ENCODE data around the gene THAP4.

Gene THAP4, protein sequence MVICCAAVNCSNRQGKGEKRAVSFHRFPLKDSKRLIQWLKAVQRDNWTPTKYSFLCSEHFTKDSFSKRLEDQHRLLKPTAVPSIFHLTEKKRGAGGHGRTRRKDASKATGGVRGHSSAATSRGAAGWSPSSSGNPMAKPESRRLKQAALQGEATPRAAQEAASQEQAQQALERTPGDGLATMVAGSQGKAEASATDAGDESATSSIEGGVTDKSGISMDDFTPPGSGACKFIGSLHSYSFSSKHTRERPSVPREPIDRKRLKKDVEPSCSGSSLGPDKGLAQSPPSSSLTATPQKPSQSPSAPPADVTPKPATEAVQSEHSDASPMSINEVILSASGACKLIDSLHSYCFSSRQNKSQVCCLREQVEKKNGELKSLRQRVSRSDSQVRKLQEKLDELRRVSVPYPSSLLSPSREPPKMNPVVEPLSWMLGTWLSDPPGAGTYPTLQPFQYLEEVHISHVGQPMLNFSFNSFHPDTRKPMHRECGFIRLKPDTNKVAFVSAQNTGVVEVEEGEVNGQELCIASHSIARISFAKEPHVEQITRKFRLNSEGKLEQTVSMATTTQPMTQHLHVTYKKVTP

DNA sequence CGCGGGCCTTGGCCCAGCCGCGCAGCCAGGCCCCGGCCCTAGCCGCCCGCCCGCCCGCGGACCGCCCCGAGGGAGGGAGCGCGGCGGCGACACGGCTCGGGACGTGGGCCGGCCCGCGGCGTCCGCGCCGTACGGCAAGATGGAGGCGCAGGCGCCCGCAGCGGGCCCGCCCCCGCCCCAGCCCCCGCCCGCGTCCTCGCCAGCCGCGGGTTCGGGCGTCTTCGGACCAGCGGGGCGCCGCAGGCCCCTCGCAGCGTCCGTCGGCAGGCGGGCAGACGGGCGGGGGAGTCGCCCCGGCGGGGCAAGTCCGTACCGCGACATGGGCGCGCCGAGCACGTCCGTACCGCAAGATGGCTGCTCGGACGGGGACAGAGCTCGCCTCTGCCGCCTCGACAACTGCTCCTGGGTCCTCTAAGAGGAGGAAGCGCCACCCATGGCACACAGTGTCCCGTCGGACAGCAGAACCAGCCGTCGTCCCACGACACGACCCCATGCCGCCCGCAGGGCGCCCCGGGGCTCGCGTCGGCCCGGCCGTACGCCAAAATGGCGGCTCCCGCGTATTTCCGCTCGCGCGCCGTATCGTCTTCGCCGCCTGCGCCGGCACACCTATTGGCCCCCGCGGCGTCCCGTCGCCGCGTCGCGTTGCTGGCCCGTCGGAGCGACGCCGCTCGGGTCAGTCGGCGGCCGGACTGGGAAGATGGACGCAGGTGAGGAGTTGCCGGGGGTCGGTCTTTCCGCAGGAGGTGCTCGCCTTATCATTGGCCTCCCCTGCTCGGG, at the start of gene THAP4, which contains the start of gene ATG4B:
Gene THAP4 (minus strand): TSS at position 141 of the 777 bp plus-strand sequence. CDS start 141 bp downstream, outside the sequence.
Gene ATG4B (plus strand): TSS at position 676 of the 777 bp plus-strand sequence. CDS start 22 bp downstream, at position 698.
- peak; percentile 33 for DNase-seq (ENCODE audit: low read depth, low spot score)
- peak within 1 kb of the TSS; percentile 95 for H3K27ac ChIP-seq

DNA sequence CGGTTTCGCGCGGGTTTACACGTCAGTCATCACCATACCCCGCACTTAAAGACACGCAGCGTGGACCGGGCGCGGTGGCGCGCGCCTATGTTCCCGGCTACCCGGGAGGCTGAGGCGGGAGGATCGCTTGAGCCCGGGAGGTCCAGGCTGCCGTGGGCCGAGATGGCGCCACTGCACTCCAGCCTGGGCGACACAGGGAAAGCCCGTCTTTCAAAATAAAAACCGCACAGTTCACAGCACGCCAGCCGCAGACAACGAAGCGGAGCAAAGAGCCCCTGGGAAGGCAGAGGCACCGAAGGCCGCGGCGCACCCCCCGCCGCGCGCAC, 49.3 kb upstream of the THAP4 start:
- DNase-seq (ENCODE audit: low read depth, low spot score), result no peak
- H3K27ac ChIP-seq, result peak overlapping the region; percentile 78

DNA sequence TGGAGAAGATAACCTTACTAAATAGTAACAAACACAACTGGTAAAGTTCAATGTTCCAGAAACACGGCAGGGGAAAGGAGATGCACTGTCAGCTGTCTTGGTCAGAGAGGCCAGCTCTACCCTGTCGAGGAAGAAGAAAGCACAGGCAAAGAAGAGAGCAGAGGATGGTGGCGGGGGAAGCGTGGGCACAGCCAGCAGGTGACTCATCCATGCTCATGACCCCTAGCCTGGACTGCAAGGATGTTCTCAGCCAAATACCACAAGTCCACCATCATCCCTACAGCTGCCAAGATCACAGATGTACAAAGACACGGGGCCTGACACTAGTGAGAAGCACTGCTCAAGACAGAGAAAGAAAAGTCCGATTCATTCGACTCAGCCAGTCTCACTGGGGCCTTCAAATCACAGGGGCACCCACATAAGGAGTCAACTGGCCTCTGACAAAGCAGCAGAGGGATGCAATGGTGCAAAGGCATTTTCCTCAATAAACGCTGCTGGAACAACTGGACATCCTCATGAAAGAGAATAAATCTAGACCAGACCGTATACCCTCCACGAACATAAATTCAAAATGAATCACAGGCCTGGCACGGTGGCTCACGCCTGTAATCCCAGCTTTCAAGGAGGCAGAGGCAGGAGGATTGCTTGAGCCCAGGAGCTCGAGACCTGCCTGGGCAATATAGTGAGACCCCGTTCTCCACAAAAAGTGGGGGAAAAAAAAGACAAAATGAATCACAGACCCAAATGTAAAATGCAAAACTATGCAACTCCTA, 44.1 kb upstream of the THAP4 start:
- H3K27ac ChIP-seq, result no peak overlapping the region
- no peak for DNase-seq (ENCODE audit: low read depth, low spot score)

DNA sequence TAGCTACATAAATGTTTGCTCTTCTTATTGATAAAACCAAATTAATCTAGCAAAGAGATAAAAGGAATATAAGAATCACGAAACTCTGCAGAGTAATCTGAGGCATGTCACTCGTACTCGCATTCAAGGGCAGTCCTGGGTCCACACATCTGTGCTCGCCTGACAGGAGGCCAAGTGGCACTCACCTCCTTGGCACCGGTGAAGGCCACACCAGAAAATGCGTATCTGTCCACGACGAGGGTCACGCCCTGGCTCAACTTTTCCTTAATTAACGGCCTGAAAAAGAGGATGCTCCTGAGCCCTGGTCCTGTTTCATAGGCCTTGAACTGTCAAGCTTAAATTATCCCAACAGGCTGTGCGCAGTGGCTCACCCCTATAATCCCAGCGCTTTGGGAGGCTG, 43.1 kb upstream of the THAP4 start:
- no peak for DNase-seq (ENCODE audit: low read depth, low spot score)
- H3K27ac ChIP-seq, result no peak overlapping the region

DNA sequence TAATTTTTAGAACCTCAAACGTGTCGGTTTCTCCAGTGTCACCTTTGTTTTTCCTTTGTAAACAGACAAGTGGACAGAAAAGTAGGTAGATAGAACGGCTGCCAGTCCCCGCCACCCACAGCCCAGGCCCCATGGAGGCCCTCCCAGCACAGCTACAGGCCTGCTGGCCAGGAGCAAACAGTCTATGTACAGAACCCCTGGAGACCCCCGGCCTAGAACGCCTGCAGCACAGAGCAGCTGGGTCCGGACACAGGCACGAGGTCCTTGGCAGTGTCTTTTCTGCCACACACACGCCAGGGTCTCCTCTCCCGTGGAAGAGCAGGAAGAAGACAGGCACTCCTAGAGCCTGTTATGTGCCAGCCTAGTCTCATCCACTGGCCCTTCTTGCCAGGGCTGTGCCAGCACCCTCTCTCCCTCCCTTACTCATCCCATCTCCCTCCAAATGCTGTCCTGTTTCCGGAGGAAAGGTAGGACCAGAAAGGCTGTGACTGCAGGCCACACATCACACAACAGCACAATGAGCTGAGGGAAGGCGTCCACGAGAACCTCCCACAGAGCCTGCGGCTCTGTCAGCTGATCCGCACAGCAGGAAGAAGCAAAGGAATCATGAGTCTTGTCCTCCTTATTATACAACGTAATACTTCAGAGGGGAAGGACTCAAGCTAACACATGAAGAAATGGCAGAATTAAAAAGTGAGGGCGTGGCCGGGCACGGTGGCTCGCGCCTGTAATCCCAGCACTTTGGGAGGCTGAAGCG, 42.0 kb upstream of the THAP4 start:
- no peak for DNase-seq (ENCODE audit: low read depth, low spot score)
- H3K27ac ChIP-seq, result no peak overlapping the region

DNA sequence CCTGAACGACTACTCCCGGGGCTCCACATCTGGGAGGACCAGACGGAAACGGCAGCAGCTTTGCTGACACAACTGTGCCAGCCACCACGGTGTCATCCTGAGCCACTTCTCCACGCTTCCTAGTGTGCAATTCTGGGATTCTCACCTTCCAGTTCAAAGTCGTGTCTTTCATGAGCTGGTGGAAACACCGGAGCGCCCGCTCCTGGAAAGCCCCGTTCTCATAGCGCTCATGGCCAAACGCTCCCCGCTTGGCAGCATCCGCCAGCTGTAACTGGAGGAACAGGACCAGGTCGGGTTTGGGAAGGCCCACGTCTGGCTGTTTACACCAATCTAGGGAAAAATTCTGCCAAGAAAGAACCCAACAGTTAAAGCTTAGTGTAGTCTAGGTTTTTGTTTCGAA, 41.3 kb upstream of the THAP4 start:
- H3K27ac ChIP-seq, result no peak overlapping the region
- no peak for DNase-seq (ENCODE audit: low read depth, low spot score)

DNA sequence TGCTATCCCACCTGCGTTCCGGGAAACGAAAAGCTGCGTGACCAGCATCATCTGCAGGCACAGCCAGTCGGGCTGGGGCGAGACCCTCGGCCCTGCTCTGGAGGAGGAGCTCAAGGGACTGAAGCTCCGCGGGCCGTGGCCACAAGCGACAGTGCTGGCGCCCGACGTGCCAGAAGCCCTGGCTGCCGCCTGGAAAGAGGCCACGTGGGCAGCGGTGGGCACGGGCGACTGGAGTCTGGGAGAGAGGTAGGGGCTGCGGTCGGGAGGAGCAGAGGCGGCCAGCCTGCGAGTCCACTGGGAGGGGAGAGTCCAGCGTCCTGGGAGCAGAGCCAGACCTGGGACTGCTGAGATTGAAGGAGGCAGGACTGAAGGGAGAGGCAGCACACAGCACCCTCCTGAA, 40.4 kb upstream of the THAP4 start:
- H3K27ac ChIP-seq, result no peak overlapping the region
- DNase-seq (ENCODE audit: low read depth, low spot score), result no peak

DNA sequence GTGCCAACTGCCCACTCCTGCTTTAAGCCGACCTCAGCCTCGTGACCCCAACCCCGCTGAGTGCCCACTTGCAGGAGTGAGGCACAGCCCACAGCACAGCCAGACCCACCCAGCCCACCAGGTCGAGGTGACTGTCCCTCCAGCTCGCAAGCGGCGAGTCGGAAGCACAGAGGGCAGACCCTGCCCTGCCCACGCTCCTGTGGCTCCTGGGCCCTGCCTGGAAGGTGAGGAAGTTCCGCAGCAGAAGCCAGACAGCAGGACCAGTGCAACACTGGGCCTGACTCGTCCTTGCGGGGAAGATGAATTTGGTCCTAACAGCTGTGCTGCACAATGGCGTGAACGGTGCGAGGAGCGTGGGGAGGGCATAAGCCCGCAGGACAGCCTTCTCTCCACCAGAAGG, 39.7 kb upstream of the THAP4 start:
- H3K27ac ChIP-seq, result no peak overlapping the region

DNA sequence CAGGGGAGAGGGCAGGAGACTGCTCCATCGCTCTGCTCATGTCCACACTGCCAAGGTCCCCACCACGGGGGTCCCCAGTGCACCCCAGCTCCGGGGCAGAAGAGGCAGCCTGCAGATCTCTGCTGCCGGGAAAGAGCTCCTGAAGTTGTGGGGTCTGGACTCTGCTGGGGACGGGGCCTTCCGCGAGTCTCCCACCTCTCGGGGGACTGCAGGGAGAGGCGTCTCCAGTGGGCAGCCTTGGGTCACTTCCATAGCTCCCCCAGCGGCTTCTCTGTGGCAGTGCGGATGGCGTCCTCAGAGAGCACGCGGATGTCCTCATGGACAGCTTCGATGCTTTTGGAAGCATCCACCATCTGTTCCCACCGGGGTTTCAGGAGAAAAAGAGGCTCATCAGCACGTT, 38.9 kb upstream of the THAP4 start:
- no peak overlapping the region for H3K27ac ChIP-seq
- no peak for DNase-seq (ENCODE audit: low read depth, low spot score)

More for the DNA sequence above, 39.7 kb upstream of the THAP4 start:
- DNase-seq (ENCODE audit: low read depth, low spot score), result no peak

DNA sequence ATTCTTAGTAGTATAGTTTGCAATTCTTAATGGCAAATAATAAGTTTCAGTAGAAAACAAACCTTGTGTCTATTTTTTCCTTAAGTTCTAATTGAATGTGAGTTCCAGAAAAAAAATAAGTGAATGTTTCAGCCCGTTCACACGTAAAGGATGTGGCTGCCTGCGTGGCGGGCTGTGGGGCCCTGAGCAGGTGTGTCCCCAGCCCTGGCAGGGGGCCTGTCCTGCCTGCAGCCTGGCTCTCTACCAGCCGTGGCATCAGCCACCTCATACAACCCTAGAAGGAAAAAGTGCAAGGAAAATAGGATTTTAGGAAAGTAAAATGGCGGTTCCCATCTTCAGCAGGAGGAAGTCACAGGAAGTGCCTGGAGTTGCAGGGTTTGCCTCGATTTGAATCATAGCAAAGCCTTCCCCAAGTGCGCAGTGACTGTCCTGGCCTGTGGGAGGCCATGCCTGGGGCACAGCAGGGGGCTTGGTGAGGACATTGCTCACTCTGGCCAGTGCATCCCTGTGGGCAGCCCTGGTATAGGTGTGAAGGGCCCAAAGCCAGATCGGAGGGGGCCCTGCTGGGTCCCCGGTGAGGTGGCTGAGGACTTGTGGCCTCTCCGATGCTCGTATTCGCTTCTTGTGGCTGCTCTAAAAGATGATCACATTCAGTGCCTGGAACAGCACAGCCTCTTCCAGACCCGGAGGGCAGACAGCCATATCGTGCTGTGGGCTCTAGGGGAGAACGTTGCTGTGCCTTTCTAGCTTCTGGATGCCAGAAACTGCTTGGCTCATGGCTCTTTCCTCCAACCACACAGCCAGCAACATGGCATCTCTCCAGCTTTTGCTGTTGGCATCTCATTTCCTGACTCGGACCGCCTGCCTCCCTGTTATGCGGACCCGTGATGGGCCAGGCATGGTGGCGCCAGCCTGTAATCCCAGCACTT, 37.1 kb upstream of the THAP4 start:
- H3K27ac ChIP-seq, result no peak overlapping the region
- DNase-seq (ENCODE audit: low read depth, low spot score), result no peak

DNA sequence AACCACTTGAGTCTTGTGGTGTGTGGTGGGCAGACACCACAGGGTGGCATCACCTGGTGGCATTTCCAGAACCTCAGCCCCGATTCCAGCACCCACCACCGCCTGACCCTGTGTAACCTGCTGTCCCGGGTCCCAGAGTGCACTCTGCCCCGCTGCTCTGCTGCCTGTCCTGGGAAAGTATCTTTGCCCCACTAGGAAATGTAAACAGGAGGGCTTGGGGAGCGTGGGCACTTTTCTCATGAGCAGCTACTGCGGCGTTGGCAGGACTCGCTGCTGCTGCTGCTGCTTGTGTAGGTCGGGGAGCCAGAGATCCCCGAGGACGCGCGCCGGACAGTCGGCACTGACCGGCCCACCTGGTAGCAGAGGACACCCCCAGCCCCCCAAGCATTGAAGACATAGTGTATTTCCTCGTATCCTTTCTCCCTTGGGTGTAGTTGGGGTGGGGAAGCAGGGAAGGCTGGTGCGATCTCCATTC, 36.3 kb upstream of the THAP4 start:
- no peak overlapping the region for H3K27ac ChIP-seq

DNA sequence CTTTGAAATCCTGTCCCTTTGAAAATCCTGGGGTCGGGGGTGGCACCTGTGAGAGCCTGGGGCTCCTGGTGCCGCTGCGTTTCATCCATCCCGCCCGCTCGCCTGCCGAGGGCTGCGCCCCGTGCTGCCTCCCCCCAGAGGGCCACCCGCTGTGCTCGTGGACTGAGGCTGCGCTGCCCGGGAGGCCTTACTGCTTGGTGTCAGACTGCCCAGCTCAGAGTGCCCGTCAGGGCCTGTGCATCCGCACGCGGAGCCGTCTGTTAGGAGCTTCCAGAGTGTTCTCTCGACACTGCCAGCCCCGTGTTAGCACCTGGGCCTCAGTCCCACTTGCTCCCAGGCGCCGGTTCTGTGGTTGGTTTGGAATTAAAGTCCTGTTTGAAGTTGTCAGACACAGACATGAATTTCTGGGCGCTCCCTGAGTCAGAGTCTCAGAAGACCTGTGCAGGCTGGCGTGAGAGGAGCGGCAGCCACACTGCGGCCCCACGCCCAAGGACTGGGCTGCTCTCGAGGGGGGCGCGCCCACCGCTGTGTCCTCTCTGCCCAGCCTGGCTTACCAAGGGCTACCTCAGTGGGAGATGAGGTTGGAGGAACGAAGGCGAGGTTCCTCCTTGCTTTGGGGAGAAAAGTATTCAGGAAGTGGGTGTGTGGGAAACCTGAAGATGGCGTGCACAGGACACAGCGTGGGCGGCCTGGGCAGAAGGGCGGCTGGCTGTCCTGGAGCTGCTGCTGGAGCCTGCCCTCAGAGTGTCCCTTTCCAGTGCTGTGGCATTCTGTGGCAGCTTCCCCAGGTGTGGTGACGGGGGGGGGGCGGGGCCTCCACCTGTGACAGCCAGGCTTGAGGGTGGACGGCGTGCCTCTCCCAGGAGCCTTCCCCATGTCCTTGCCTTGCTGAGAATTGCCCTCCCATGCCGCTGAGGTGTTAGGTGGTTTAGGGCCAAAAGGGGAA, 35.6 kb upstream of the THAP4 start:
- H3K27ac ChIP-seq, result no peak overlapping the region
- DNase-seq (ENCODE audit: low read depth, low spot score), result no peak

More for the DNA sequence above, 36.3 kb upstream of the THAP4 start:
- no peak for DNase-seq (ENCODE audit: low read depth, low spot score)

DNA sequence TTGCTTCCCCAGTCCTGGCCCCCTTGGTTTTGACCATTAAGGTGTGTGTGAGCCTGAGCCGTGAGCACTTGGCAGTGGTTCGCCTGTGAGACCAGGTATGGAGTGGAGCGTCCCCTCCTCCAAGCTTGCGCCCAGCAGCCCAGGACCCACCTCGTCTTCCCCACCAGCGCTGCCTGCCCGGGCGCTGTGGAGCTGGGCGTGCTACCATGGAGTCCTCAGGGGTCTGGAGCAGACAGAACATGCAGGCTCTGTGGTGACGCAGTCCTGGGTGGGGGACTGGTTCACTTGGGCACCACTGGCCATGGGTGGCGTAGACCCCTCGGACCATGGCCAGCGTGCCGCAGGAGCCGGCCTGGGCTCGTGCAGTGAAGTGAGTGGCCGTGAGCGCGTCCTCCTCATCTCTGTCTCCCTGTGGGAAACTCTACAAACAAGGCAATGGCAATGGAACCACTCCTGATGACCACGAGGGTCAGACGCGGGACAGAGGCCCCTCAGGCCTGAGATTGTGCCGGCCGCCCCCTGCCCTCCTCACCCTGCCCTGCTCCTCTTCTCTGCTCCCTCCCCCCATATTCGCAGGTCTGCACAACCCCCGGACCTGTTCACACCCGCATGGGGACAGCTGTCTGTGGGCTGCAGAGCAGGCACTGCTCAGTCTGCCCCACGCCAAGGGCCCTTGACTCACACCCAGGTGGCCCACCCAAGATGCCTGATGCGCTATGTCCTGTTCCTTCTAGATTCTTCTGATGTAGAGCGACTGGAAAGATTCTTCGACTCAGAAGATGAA, 34.7 kb upstream of the THAP4 start:
- no peak overlapping the region for H3K27ac ChIP-seq
- no peak for DNase-seq (ENCODE audit: low read depth, low spot score)

DNA sequence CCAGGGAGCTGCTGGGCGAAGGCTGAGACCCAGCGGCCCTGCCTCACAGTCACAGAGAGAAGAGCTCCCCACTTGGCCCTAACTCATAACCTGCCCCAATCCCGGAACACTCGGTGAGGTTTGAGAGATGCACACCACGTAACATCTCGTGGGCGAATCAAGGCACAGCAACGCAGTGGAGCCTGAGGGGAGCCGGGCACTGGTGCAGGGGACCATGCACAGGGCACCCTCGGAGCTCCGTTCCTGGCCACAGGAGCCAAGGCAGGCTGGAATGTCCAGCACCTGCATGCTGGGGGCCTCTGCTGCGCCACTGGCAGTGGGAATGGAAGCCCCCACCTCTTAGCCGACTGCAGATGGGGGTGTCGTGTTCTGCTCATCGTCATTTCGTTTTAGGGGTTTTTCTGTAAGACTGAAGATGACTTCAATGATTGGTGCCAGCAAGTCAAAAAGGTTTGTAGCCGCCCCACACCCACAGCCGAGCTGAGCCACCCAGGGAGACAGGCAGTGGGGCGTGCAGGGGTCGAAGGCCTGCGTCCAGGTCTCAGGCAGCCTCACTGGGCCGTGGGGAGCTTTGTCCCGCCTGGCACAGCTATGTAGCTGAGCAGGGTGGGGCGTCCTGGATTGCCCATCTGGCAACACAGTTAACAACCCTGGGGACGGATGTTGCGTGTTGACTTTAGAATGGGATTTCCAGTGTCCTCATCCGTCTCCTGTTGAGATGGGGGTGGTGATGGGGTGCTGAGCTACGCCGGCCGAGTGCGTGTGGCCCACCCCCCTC, 33.6 kb upstream of the THAP4 start:
- no peak for DNase-seq (ENCODE audit: low read depth, low spot score)

DNA sequence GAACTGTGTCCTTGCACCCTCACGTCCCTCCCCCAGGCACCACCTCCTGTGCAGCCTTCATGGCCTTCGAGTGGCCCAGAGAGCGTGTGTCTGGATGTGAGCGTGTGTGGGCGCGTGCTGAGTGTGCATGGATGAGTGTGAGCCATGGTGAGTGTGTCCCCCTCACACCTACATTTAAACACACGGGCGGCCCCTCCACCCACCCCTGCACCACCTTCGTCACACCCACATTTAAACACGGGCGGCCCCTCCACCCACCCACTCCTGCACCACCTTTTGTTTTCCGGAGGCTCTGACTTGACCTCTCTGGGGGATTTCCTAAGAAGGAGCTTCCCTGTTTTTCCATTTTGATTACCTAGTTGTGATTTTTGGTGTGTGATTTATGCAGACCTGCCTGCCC, 31.9 kb upstream of the THAP4 start:
- H3K27ac ChIP-seq, result no peak overlapping the region
- no peak for DNase-seq (ENCODE audit: low read depth, low spot score)

More for the DNA sequence above, 33.6 kb upstream of the THAP4 start:
- H3K27ac ChIP-seq, result no peak overlapping the region

DNA sequence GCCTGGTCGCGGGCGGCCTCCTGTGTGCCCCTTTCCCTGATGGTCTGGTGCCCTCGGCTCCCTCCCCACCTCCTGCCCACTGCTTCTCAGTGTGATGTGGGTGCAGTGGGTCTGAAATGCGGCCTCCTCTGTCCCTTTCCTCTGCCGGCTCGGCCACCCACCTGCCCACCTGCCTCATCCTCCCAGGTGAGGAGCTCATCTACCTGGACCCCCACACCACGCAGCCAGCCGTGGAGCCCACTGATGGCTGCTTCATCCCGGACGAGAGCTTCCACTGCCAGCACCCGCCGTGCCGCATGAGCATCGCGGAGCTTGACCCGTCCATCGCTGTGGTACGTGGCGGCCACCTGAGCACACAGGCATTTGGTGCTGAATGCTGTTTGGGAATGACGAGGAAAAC, 31.4 kb upstream of the THAP4 start:
- DNase-seq (ENCODE audit: low read depth, low spot score), result no peak
- no peak overlapping the region for H3K27ac ChIP-seq
